H1 (cell line): ENCODE measurements around the gene FRY. TPM values are rescaled to one million over a fixed set of nuclear protein-coding genes. Genes with fewer than 3 reads are reported as not detected.

Source experiments
- SIRT6 ChIP-seq: IDR thresholded peaks from one replicate; pipeline ENCODE4 v1.7.1; 2012; ENCODE audit warnings: low read length, inconsistent platforms
- polyA plus RNA-seq, 7 experiments: library from polyadenylated mRNA; depleted of rRNA in 3 of 7; stranded (reverse) in 5 of 7; unstranded in 2 of 7; fragments of >200 nt in 5 of 7; fragments of 200-250 nt in 2 of 7; gene quantifications; 1 replicate in 5 of 7; 2 replicates in 1 of 7; 4 replicates in 1 of 7; pipeline versions ENCODE4 v1.2.1 to v1.2.3, GENCODE V29; 2011 to 2013; ENCODE audit warnings: missing spikeins in 2 of 7, mixed read lengths in 2 of 7
- total RNA-seq: library from RNA; stranded (reverse); fragmentation: NEBNext Ultra II Directional; extraction: Animal tissue kit (Norgen Biotek cat#: 25700); gene quantifications from 2 replicates; pipeline ENCODE4 v1.2.1, GENCODE V29; 2021

The FRY gene
- total and polyA plus RNA-seq, 2 of the 8 experiments (the other 6 are each of a cell fraction or from before 2014, with no cell fraction given) = 4.3 to 9.2 TPM

- TF ChIP-seq SIRT6 = no peak
Measured at GRCh38 chr13:32310134-32310706, 278.6 kb downstream of the FRY start (continued).
